GM19240 (cell line): ENCODE measurements around the gene MUC21.
A peak's percentile ranks its signal among the peaks of the same experiment; 100 is the strongest.

Experiments used
- DNase-seq: peaks from one replicate; pipeline ENCODE4 v3.0.0; 2011; ENCODE audit warnings: low spot score; ENCODE audit not compliant: insufficient read length

Gene MUC21

GRCh38 chr6:30983439-30983838, at the start of gene MUC21:
TSS of gene MUC21 (plus strand) at chr6:30983718. CDS start at chr6:30983959, 241 bp downstream.
- no peak for DNase-seq

GRCh38 chr6:30935018-30935417, 48.5 kb upstream of the MUC21 start:
- no peak for DNase-seq

GRCh38 chr6:30937265-30937664, 46.3 kb upstream of the MUC21 start:
- DNase-seq, result no peak

GRCh38 chr6:30938730-30939129, 44.8 kb upstream of the MUC21 start:
- no peak for DNase-seq

GRCh38 chr6:30939473-30939872, 44.0 kb upstream of the MUC21 start:
- no peak for DNase-seq

GRCh38 chr6:30940361-30940986, 43.0 kb upstream of the MUC21 start, which contains the start of gene MUCL3:
TSS of gene MUCL3 (plus strand) at chr6:30940973. CDS start at chr6:30941000, 27 bp downstream.
- no peak for DNase-seq

- DNase-seq, result no peak
Observed at GRCh38 chr6:30942338-30943060, 41.0 kb upstream of the MUC21 start.

- no peak for DNase-seq
Observed at GRCh38 chr6:30944051-30944450, 39.5 kb upstream of the MUC21 start.

- DNase-seq, result no peak
Observed at GRCh38 chr6:30945281-30945680, 38.2 kb upstream of the MUC21 start.

GRCh38 chr6:30947231-30947630, 36.3 kb upstream of the MUC21 start:
- DNase-seq, result no peak

- no peak for DNase-seq
Observed at GRCh38 chr6:30948811-30949210, 34.7 kb upstream of the MUC21 start.

- no peak for DNase-seq
Observed at GRCh38 chr6:30951907-30952469, 31.5 kb upstream of the MUC21 start.

- DNase-seq, result no peak
Observed at GRCh38 chr6:30954631-30955366, 28.7 kb upstream of the MUC21 start.

- peak; percentile 66 for DNase-seq
Observed at GRCh38 chr6:30955367-30956042, 28.0 kb upstream of the MUC21 start.

- no peak for DNase-seq
Observed at GRCh38 chr6:30957716-30958115, 25.8 kb upstream of the MUC21 start.

GRCh38 chr6:30960907-30961673, 22.4 kb upstream of the MUC21 start:
- DNase-seq, result no peak

GRCh38 chr6:30962716-30963115, 20.8 kb upstream of the MUC21 start:
- no peak for DNase-seq

GRCh38 chr6:30963641-30964040, 19.9 kb upstream of the MUC21 start:
- DNase-seq, result no peak

GRCh38 chr6:30964075-30964474, 19.4 kb upstream of the MUC21 start:
- no peak for DNase-seq

- DNase-seq, result no peak
Observed at GRCh38 chr6:30965140-30965601, 18.3 kb upstream of the MUC21 start.

GRCh38 chr6:30966154-30966553, 17.4 kb upstream of the MUC21 start:
- DNase-seq, result no peak
